ENCODE data around the gene WDR76. TPM values are rescaled to one million over a fixed set of nuclear protein-coding genes. Genes with fewer than 3 reads are reported as not detected.
A peak's percentile ranks its signal among the peaks of the same experiment; 100 is the strongest.
"Not testable (repeated sequence)": the region's sequence is repeated elsewhere in the genome, so short reads cannot be mapped to it uniquely, and the experiment has no call there.

WDR76 gene
- total RNA-seq, 2 donors from 2014 or later = 70.8 to 124 TPM

GRCh38 chr15:43852607-43853006, 25.8 kb downstream of the WDR76 start:
- Mint-ChIP-seq H3K9me3 (no peaks in the 10 kb centered on the region), H3K36me3 (peaks cover 10 to 17% of the 10 kb centered on the region in 2 donors), H3K27ac (no peak overlapping the region)
- DNase-seq (ENCODE audit: low spot score in 2 of 2) (no peak), ATAC-seq (no peak)

GRCh38 chr15:43854801-43855200, 28.0 kb downstream of the WDR76 start:
- Mint-ChIP-seq H3K27ac (no peak overlapping the region), H3K9me3 (no peaks in the 10 kb centered on the region), H3K36me3 (peaks cover 22 to 30% of the 10 kb centered on the region in 2 donors)
- ATAC-seq = peak in 1 of 2 donors; percentile 44
- no peak for DNase-seq (ENCODE audit: low spot score in 2 of 2)

DNA sequence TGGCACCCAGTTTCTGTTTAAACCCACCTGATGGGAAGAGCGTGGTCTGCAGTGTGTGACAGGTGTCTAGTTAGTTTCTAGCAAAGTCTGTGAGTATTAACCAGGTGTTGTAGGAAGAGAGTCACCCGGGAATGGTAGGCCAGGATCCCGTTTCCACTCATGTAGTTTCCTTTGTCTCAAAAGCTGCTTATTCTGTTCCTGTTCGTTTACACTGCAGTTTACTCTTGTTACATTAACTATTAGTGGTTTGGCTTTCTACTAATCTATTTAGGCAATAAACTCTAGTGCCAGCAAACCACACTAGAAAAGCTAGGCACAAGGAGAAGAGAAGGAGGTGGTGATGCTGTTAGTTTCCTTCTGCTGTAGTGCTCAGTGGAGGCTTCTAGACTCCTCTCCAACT, 32.7 kb downstream of the WDR76 start:
- H3K9me3 Mint-ChIP-seq = no peaks in the 10 kb centered on the region
- no peak overlapping the region for H3K27ac Mint-ChIP-seq
- peaks cover 12 to 18% of the 10 kb centered on the region in 2 donors for H3K36me3 Mint-ChIP-seq
- no peak for ATAC-seq
- no peak for DNase-seq (ENCODE audit: low spot score in 2 of 2)

- peaks cover 7 to 22% of the 10 kb centered on the region in 2 donors for H3K36me3 Mint-ChIP-seq
- not testable (repeated sequence) for DNase-seq (ENCODE audit: low spot score in 2 of 2); H3K27ac Mint-ChIP-seq; H3K9me3 Mint-ChIP-seq; ATAC-seq
These were observed 39.8 kb downstream of the WDR76 start for GRCh38 chr15:43866636-43867035.

DNA sequence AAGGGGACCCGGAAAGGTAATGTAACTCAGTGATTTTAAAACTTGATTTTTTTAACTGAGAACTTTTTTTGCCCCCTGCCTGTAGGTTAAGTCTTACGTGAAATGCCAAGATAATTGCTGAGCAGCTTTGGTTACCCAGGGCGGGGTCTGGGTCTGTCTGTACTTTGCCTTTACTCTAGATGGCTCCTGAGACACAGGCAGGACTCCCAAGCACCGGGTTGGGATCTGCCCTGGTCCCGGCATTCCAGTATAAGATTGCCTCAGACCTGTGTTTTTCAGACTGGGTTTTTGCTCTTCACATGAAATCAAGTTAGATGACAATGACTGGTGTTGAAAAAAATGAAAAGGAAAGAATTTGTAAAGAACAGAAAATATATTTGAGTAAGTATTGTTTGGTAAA, 40.3 kb downstream of the WDR76 start:
- ATAC-seq (no peak), DNase-seq (ENCODE audit: low spot score in 2 of 2) (no peak)
- H3K27ac Mint-ChIP-seq = no peak overlapping the region
- H3K9me3 Mint-ChIP-seq = no peaks in the 10 kb centered on the region
- H3K36me3 Mint-ChIP-seq = peaks cover 7 to 22% of the 10 kb centered on the region in 2 donors

DNA sequence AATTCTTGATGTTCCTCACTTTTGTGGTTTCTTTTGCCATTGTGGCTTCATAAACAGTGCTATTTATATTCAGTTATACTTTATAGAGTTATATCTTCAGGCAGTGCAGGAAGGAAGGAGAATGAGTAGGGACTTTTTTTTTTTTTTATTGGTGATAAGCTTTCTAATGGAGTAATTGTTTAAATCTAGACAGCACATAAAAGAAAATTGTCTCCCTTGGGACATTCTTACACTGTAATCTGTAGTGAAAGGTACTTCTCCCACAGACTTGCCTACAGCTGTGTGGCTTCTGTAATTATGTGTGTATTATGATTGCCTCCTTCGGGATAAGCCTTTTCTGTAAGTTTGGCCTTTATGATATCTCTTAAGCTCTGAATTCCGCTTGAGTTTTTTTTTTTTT, 41.6 kb downstream of the WDR76 start:
- ATAC-seq (no peak), DNase-seq (ENCODE audit: low spot score in 2 of 2) (no peak)
- H3K36me3 Mint-ChIP-seq = peaks cover 10 to 34% of the 10 kb centered on the region in 2 donors
- no peaks in the 10 kb centered on the region for H3K9me3 Mint-ChIP-seq
- H3K27ac Mint-ChIP-seq = no peak overlapping the region

DNA sequence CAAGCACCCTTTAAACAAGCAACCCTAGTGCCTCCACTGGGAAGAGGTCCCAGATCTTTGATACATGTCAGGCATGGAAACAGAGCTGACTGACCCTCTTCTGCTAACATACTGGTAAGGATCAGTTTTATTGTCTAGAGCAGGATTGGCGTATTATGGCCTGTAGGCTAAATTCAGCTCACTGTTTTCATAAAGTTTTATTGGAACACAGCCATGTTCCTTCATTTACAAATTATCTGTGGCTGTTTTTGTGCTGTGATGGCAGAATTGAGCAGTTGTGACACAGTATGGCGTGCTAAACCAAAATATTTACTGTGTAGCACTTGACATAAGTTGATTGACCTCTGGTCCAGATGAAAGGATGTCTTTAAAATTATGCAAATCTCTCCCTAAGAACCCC, 45.0 kb downstream of the WDR76 start:
- ATAC-seq (no peak), DNase-seq (ENCODE audit: low spot score in 2 of 2) (no peak)
- Mint-ChIP-seq H3K36me3 (peaks cover 15 to 45% of the 10 kb centered on the region in 2 donors), H3K27ac (no peak overlapping the region), H3K9me3 (no peaks in the 10 kb centered on the region)

GRCh38 chr15:43872416-43873020, 45.7 kb downstream of the WDR76 start:
- ATAC-seq = peak; percentile 36 to 49

DNA sequence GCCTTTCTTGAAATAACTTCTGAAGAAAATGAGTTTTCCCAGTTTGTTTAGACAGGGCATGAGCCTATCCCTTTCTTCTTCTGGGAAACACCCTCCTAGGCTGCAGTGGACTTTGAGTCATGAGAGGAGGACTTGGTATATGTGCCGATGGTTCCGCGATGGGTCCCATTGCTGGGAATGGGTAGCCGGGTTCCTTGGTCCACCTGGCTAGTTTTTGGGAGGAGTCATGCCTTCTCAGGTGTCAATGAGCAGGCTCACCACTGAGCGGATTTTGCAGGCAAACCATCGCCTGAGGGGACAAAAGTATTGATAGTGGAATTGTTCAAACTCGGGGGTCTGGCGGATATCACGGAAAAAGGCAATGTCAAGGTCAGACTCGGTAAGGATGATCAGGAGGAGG, 46.8 kb downstream of the WDR76 start:
- Mint-ChIP-seq H3K36me3 (peaks cover 19 to 34% of the 10 kb centered on the region in 2 donors), H3K9me3 (no peaks in the 10 kb centered on the region), H3K27ac (no peak overlapping the region)
- no peak for ATAC-seq
- no peak for DNase-seq (ENCODE audit: low spot score in 2 of 2)

More at GRCh38 chr15:43872416-43873020, 45.7 kb downstream of the WDR76 start:
- DNase-seq (ENCODE audit: low spot score in 2 of 2) = no peak
- H3K27ac Mint-ChIP-seq = no peak overlapping the region
- no peaks in the 10 kb centered on the region for H3K9me3 Mint-ChIP-seq
- peaks cover 15 to 45% of the 10 kb centered on the region in 2 donors for H3K36me3 Mint-ChIP-seq

GRCh38 chr15:43876872-43877271, 50.1 kb downstream of the WDR76 start:
- Mint-ChIP-seq H3K27ac (peak overlapping the region in 1 of 2 donors; percentile 49), H3K9me3 (no peaks in the 10 kb centered on the region), H3K36me3 (peaks cover 21 to 28% of the 10 kb centered on the region in 2 donors)
- DNase-seq (ENCODE audit: low spot score in 2 of 2) (no peak), ATAC-seq (no peak)

- no peak for ATAC-seq
- H3K36me3 Mint-ChIP-seq = peaks cover 22 to 27% of the 10 kb centered on the region in 2 donors
These were observed 50.6 kb downstream of the WDR76 start for GRCh38 chr15:43877371-43877770.

DNA sequence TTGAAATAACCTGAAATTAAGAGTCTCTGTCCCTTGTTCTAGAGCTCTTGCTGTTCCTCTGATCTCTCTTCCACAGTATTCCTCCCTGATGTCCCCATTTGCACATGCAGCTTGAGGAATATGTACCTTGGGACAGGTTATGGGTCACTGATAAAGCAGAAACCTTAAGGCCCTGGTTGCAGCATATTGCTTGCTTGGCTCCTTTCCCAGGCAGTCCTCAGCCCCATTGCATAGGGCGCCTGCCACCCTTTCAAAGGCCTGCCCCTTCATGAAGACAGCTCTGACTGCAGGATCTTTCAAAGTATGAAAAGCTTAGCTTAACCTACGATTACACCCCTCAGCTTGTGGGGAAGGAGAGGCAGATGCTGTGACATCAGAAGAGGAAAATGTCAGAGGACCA, 51.6 kb downstream of the WDR76 start:
- H3K27ac Mint-ChIP-seq = no peak overlapping the region
- H3K9me3 Mint-ChIP-seq = no peaks in the 10 kb centered on the region
- DNase-seq (ENCODE audit: low spot score in 2 of 2) (no peak), ATAC-seq (no peak)
- H3K36me3 Mint-ChIP-seq = peaks cover 18% of the 10 kb centered on the region in 2 donors

More at GRCh38 chr15:43877371-43877770, 50.6 kb downstream of the WDR76 start:
- peak overlapping the region in 1 of 2 donors; percentile 49 for H3K27ac Mint-ChIP-seq
- no peaks in the 10 kb centered on the region for H3K9me3 Mint-ChIP-seq
- DNase-seq (ENCODE audit: low spot score in 2 of 2) = no peak

DNA sequence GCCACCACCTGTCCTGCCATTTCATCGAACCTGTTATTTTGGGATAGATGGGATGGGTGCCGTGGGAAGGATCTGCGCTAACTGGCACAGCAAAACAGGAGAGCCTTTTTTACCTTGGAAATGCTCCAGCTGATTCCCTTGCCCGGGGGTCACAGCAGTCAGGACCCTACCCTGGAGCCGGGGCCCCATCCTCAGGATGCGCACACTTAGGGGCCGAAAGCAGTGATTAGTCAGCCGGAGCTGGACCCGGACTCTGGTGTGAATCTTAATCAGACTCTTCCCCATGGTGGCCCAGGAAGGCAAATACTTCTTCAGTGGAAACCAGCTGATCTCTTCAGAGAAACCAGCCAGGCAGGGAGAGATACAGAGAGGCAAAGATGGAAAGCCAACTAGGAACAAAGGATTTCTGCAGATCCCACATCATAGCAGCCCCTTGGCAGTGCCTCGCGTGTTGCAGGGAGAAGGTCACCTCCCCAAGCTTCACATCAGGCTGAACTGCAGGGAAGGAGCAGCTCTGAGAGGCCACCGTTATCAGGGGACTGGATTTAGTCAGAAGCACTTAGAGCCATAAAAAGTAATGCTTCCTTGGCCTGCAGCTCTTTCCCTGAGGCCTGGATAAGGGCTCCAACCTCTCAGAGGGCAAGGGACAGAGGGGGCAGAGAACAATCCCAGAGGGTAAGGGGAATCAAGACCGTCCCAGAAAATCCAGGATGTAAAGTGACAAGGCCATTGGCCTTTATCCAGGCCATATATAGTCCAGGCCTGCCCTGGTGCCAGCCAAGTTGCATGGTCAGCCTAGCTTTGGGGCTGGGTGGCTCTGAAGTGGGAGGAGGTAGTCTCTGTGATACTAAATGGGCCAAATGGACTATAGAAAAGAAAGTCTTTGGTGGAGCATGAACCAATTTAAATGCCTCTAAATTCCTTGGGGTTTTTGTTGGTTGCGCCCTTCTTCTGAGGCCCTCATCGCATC, 52.9 kb downstream of the WDR76 start:
- ATAC-seq (no peak), DNase-seq (ENCODE audit: low spot score in 2 of 2) (no peak)
- H3K9me3 Mint-ChIP-seq = no peaks in the 10 kb centered on the region
- no peak overlapping the region for H3K27ac Mint-ChIP-seq
- peaks cover 19 to 25% of the 10 kb centered on the region in 2 donors for H3K36me3 Mint-ChIP-seq

- ATAC-seq (no peak), DNase-seq (ENCODE audit: low spot score in 2 of 2) (no peak)
- peaks cover 19 to 28% of the 10 kb centered on the region in 2 donors for H3K36me3 Mint-ChIP-seq
- no peaks in the 10 kb centered on the region for H3K9me3 Mint-ChIP-seq
- no peak overlapping the region for H3K27ac Mint-ChIP-seq
These were observed 53.8 kb downstream of the WDR76 start for GRCh38 chr15:43880406-43881194.

DNA sequence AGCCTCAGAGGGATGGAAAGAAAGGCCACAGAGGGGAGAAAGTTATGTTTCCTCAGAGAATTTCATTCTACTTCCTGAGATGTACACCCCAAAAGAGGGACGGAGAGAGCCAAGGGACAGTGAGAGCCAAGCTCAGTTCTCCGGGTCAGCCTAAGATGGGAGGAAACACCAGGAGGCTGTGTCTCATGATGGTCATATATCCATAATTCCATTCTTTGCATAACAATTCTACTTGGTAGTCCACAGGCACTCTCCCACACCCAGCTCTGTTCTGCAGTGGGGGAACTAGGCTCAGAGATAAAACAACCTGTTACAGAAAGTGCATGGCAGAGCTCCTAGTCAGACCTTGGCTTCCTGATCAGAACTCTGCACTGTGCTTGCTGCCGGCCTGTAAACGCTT, 54.4 kb downstream of the WDR76 start:
- ATAC-seq (no peak), DNase-seq (ENCODE audit: low spot score in 2 of 2) (no peak)
- Mint-ChIP-seq H3K27ac (no peak overlapping the region), H3K9me3 (no peaks in the 10 kb centered on the region), H3K36me3 (peaks cover 19 to 22% of the 10 kb centered on the region in 2 donors)

DNA sequence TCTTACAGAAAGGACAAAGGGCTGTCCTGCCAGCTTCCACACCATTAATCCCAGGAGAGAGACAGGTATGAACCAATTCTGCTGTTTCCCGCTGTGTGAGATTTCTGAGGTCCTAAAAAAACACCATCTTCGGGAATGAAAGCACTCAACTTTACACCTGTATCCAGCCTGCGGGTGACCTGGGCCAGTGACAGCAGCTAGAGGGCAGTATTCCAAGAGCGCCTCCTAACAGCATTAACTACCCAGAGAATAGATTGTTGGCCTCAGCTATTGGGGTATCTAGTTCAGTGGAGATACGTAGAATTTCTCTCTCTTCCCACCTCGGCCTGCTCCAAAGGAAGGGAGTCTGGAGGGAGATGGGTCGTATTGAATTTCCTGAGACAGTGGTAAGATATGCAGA, 55.1 kb downstream of the WDR76 start:
- Mint-ChIP-seq H3K9me3 (no peaks in the 10 kb centered on the region), H3K36me3 (peaks cover 19 to 22% of the 10 kb centered on the region in 2 donors), H3K27ac (no peak overlapping the region)
- DNase-seq (ENCODE audit: low spot score in 2 of 2) (no peak), ATAC-seq (no peak)

GRCh38 chr15:43883571-43883970, 56.8 kb downstream of the WDR76 start:
- Mint-ChIP-seq H3K36me3 (peaks cover 16 to 22% of the 10 kb centered on the region in 2 donors), H3K27ac (peak overlapping the region in 1 of 2 donors; percentile 51), H3K9me3 (no peaks in the 10 kb centered on the region)
- DNase-seq (ENCODE audit: low spot score in 2 of 2) (no peak), ATAC-seq (no peak)

All from activated naive CD4-positive, alpha-beta T cell treated with anti-CD3 and anti-CD28 coated beads, Interleukin-2, amount 50 U/mL, for 72 hours (primary cell).